HG03039 (cell line): ENCODE data around the gene MAP4K5.
"Not testable (repeated sequence)": the region's sequence is repeated elsewhere in the genome, so short reads cannot be mapped to it uniquely, and the experiment has no call there.

Experiments
- ATAC-seq: cut with Tn5 transposase; IDR thresholded peaks from one replicate; pipeline ENCODE4 v1.9.1; 2021; ENCODE audit warnings: mild to moderate bottlenecking, moderate library complexity; ENCODE audit not compliant: unreplicated experiment

MAP4K5 gene

GRCh38 chr14:50533241-50533705 lies 904 bp upstream of the MAP4K5 start:
- no peak for ATAC-seq

DNA sequence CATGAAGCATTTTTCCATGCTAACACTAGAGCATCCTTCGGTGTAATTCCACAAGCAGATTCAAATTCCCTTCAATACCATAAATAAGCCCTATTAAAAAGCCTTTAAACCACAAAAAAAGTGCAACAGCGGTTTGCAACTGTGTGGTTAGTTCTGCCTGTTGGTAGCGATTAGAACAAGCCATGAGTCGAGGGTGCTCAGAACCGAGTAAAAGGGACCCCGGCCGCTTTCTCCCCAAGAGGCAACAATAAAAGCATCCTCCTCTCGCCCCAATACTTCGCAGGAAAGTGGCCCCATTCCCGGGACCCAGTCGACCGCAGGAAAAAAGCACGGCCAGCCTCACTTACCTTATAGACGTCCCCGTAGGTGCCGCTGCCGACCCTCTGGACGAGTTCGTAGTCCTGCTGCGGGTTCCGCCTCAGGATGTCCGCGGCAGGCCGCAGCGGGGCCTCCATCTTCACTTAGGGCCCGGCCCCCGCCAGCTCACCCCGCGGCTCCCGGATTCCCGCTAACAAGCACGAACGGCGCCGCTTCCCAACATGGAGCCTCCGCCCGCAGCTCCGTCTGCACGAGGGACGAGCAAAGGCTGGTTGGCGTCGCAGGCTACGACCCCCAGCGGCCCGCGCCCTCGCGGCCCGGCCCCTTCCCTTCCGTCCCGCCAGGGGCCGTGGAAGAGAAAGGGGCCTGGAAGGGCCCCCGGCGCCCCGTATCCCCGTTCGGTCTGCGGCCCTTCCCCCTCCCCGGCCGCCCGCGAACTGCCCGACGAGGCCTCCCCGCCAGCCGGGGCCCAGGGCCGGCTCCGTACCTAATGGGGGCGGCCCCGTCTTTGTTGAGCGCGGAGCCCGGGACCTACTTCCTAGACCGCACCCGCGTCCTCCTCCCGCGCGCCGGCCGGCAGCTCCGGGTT lies 521 bp downstream of the MAP4K5 start:
- ATAC-seq: peak; percentile 15

DNA sequence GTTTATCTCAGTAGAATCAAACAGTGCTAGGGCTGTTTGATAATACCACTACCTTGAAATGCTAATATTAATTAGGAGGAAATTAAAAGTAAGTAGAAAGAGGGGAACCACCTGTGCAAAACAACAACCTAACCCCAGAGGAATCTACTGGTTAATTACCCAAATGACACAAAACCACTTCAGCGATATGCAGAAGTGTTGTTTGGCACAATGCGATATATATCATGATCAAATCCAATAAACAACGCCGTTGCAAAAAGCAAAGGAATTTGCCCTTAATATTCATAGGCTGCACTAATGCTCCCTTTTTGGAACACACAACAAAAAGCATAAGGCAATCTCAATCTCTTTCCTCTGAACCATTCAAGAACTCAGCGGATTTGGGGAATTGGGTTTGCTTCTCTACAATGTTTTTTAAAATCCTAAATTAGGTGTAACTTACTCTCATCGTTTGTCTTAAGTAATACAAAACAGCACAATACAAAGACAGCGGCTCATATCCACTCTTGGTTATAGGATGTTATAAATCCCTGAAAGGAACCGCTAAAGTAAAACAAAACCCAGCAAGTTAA lies 1.5 kb downstream of the MAP4K5 start:
- ATAC-seq: no peak

- no peak for ATAC-seq
Observed at GRCh38 chr14:50530358-50530757, 2.0 kb downstream of the MAP4K5 start.

DNA sequence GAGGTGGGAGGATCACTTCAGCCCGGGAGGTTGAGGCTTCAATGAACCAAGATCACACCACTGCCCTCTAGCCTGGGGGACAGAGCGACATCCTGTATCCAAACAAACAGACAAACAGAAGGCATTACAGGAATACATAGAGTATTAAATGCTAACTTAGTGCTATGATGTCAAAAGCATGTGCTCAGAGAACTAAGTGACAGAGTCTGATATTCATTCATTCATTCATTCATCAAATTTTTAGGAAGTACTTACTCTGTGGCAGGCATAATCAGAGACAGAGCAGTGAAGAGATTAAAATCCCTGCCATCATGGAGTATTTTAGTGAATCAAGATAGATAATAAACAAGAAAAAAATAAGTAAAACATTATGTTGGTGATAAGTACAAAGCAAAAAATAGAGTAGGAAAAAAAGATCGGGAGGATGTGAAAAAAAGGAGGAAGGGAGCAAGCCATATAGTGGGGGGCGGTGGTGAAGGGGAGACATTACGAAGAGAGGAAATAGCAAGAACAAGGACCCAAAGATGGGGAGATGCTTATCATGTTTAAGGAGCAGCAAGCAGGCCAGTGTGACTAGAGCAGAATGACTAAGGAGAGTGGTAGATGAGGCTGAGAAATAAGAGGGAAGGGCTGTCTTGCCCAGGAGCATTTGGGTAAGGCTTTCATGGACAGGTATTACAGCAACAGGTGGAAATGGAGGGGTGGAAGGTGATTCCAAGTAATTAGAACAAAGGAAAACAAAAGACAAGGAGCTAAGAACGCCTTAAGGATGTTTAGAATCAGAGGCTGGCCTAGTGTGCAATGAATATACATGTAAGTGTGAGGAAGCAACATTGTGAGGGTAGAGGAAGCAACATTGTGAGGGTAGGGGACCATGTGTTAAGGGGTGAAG lies 2.8 kb downstream of the MAP4K5 start:
- ATAC-seq: no peak

DNA sequence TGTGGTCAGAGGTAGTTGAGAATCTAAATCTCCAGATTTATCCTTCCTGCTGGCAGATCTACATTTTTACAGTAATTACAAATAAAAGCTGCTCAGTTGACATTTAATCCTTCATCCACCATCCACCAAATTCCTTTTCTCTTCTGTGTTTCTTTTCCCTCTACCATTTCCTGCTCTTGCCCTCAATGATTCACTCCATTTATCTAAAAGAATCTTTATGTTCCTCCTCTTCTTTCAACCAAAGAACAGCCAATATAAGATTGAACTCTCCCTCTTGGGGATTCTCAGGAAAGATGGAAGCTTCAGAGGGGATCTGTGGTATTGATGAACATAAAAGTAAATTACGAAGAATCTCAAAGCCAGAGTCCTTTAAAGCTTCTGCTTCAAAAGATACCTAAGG lies 4.4 kb downstream of the MAP4K5 start:
- ATAC-seq: no peak

GRCh38 chr14:50524731-50525515 lies 7.4 kb downstream of the MAP4K5 start:
- no peak for ATAC-seq

- ATAC-seq: no peak
Observed at GRCh38 chr14:50524060-50524459, 8.3 kb downstream of the MAP4K5 start.

DNA sequence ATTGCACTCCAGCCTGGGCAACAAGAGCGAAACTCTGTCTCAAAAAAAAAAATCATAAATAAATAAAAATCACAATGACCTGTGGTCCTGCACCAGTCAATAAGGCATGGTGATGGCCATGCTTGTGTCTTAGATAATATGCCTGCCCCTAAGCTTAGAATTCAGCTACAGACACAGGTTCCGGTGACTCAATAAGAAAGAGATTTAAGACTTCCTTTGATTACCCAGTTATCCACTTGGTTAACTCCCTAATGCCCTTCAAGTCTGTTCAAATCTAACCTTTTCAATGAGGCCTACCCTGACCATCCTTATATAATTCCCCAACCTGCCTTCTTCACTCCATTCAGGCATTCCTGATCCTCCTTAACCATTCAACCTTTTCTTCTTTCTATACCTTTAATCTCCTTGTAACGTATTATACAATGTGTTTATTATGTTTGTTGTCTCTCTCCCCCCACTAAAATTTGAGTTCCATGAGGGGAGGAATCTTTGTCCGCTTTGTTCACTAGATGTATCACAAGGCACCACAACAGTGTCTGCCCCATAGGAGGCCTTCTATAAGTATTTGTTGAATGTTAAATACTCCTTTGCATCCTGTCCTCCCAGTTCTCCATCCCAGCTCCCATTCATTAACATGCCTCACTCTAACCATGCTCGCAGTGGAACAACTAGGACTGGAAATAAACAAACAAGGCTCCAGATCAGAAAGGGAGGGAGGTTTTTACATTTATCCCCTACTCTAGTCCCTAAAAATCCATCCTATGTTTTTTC lies 8.9 kb downstream of the MAP4K5 start:
- ATAC-seq: no peak

DNA sequence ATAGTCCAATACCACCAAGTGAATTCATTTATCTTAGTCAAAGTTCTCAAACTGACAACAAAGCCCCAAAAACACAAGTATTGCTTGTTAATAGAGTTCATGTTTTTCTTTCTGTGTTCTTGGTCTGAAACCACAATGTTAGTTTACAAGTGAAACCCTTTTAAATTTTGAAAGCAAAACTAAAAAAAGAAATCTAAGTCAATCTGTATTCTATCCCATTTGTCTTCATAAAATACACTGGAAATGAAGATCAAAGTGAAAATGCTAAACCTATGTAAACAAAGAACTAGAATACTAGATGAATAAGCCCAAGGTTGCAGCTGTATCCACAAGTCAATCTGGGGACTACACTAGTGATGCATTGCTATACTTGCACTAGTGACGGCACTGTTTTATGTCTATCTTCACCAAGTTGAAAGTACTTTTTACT lies 10.4 kb downstream of the MAP4K5 start:
- ATAC-seq: peak; percentile 20

DNA sequence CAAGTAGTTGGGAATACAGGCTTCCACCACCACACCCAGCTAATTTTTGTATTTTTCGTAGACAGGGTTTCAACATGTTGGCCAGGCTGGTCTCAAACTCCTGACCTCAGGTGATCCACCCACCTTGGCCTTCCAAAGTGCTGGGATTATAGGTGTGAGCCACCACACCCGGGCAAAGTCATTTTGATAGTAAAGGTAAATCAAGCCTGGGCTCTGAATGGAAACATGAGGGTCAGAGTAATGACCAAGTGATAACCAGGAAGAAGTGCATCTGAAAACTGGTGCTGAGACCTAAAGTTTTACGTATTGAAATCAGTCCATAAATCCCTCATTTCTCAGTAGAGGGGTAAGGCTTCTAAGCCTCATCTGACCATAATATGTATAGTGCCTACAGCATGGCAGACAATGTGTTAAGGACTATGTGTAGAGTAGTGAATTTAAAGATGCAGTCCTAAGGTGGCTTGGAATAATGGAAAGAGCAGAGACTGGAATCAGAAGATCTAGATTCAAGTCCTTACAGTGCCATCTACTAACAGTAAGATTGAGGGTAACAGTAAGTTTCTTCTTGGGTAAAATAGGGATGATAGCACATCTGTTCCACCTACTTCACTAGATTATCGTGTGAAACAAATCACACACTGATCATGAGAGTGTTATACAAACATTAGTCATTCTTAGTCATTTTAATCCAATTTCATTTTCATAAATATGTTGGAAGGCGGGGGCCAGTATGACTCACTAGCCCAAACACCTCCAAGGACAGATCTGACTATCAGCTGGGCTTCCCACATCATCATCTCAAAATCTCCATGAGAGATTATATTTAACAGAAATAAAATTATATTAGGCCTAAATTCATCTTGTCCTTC lies 11.2 kb downstream of the MAP4K5 start:
- peak; percentile 71 for ATAC-seq

- ATAC-seq: no peak
Observed at GRCh38 chr14:50516091-50516490, 16.3 kb downstream of the MAP4K5 start.

- no peak for ATAC-seq
Observed at GRCh38 chr14:50512463-50512862, 19.9 kb downstream of the MAP4K5 start.

DNA sequence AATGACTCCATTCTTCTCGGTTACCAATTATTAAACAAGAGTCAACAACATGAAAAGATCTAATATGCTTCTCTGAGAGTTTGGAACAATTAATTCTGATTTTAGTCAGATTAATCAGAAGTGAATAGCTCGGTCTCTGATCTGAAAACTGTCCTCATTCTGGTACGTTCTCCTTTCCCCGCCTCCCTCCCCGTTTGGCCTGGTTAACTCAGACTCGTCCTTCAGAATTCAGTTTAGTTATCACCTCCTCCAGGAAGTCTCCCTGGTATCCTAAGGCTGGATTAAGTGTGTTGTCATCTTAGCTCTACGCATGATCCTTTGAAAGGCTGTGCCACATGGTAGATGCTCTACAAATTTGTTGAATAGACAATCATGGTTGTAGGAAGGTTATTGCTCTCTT lies 22.2 kb downstream of the MAP4K5 start:
- no peak for ATAC-seq

GRCh38 chr14:50507078-50507477 lies 25.3 kb downstream of the MAP4K5 start:
- not testable (repeated sequence) for ATAC-seq

DNA sequence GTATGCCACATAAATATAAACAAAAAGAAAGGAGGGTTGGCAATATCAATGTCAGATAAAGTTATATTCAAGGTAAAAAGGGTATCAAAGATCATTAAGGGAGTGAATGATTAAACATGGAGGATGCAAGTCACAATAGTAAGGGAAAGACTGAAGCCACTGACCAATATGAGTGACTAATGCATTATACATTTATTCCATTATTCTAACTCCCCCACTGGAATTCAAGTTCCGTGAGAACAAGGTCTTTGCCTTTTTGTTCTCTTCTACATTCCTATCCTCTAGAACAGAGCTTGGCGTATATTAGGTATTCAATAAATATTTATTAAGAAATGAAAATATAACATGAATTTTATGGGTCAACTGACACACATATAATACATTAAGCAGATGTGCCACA lies 30.7 kb downstream of the MAP4K5 start:
- no peak for ATAC-seq

- no peak for ATAC-seq
Observed at GRCh38 chr14:50497351-50497750, 35.0 kb downstream of the MAP4K5 start.

GRCh38 chr14:50489851-50490250 lies 42.5 kb downstream of the MAP4K5 start:
- no peak for ATAC-seq

- no peak for ATAC-seq
Observed at GRCh38 chr14:50488521-50488920, 43.8 kb downstream of the MAP4K5 start.
